Measurements from ENCODE around the gene SSC5D.

SSC5D gene

GRCh38 chr19:55471266-55471665, 17.0 kb upstream of the SSC5D start:
- H3K27ac ChIP-seq, result peak overlapping the region; percentile 36
- TF ChIP-seq CTCF (IDR thresholded peaks at IDR 0.05), result no peak
- no peak for TF ChIP-seq ZFX (IDR thresholded peaks at IDR 0.05; ENCODE audit: borderline replicate concordance)

GRCh38 chr19:55472463-55472862, 15.8 kb upstream of the SSC5D start:
- H3K27ac ChIP-seq, result peak overlapping the region; percentile 87
- TF ChIP-seq ZFX (IDR thresholded peaks at IDR 0.05; ENCODE audit: borderline replicate concordance) (no peak), CTCF (IDR thresholded peaks at IDR 0.05) (no peak)

GRCh38 chr19:55473225-55474012, 14.8 kb upstream of the SSC5D start:
- no peak for TF ChIP-seq ZFX (IDR thresholded peaks at IDR 0.05; ENCODE audit: borderline replicate concordance)
- TF ChIP-seq CTCF (IDR thresholded peaks at IDR 0.05), result no peak
- H3K27ac ChIP-seq, result peak overlapping the region; percentile 87

GRCh38 chr19:55474269-55475265, 13.7 kb upstream of the SSC5D start:
- H3K27ac ChIP-seq, result peak overlapping the region; percentile 87
- no peak for TF ChIP-seq CTCF (IDR thresholded peaks at IDR 0.05)
- TF ChIP-seq ZFX (IDR thresholded peaks at IDR 0.05; ENCODE audit: borderline replicate concordance), result no peak

GRCh38 chr19:55476100-55476775, 12.0 kb upstream of the SSC5D start, which contains the start of gene ZNF628:
ZNF628 (plus strand) TSS chr19:55476617; CDS start chr19:55479911, 3,294 bp downstream.
- TF ChIP-seq ZFX (IDR thresholded peaks at IDR 0.05; ENCODE audit: borderline replicate concordance), result no peak
- TF ChIP-seq CTCF (IDR thresholded peaks at IDR 0.05), result no peak
- peak within 1 kb of the TSS; percentile 87 for H3K27ac ChIP-seq

GRCh38 chr19:55477905-55478304, 10.3 kb upstream of the SSC5D start:
- no peak for TF ChIP-seq CTCF (IDR thresholded peaks at IDR 0.05)
- TF ChIP-seq ZFX (IDR thresholded peaks at IDR 0.05; ENCODE audit: borderline replicate concordance), result no peak
- no peak overlapping the region; the same call in 1 of the 2 replicates for H3K27ac ChIP-seq

Measured in 22Rv1 (cell line).